Stomach (tissue), 9 donors: ENCODE measurements around the gene PDZD11. TPM values are rescaled to one million over a fixed set of nuclear protein-coding genes. Genes with fewer than 3 reads are reported as not detected.

ENCODE experiments used
- DNase-seq, 2 donors: peaks; one replicate each; pipeline versions ENCODE4 v3.0.0 to v3.0.0-alpha.2; 2013 to 2019
- H3K27ac ChIP-seq, 5 donors: fragments of 200-600 bp in 4 of 5; sonication (generic) in 4 of 5; one replicate each; pipeline ENCODE4 v1.5.1; 2013 to 2019; ENCODE audit warnings: mild to moderate bottlenecking in 1 of 5, moderate library complexity in 1 of 5
- H3K27me3 ChIP-seq, 3 donors: fragments of 200-600 bp; sonication (generic); one replicate each; pipeline ENCODE4 v1.5.1; 2017 to 2019; ENCODE audit warnings: mixed run types in 1 of 3
- H3K36me3 ChIP-seq, 4 donors: fragments of 200-600 bp; sonication (generic); 1 replicate in 3 of 4; 2 replicates in 1 of 4; pipeline ENCODE4 v1.5.1; 2016 to 2019
- H3K4me1 ChIP-seq, 4 donors: fragments of 200-600 bp; sonication (generic); one replicate each; pipeline ENCODE4 v1.5.1; 2016 to 2019
- H3K4me3 ChIP-seq, 4 donors: fragments of 200-600 bp; sonication (generic) in 3 of 4; one replicate each; pipeline ENCODE4 v1.5.1; 2016 to 2019; ENCODE audit warnings: mild to moderate bottlenecking in 1 of 4
- H3K9me3 ChIP-seq, 4 donors: fragments of 200-600 bp; sonication (generic); one replicate each; pipeline ENCODE4 v1.5.1; 2016 to 2019
- EP300 ChIP-seq: sonication (generic); formaldehyde crosslinking; IDR thresholded peaks from one replicate; pipeline ENCODE4 v1.6.1; 2017; ENCODE audit warnings: antibody characterized with exemption
- POLR2A ChIP-seq, 4 donors: fragments of 450-650 bp; IDR thresholded peaks; one replicate each; pipeline ENCODE4 v1.6.1; 2016; ENCODE audit warnings: antibody characterized with exemption in 4 of 4, control low read depth in 2 of 4, mild to moderate bottlenecking in 1 of 4, moderate library complexity in 1 of 4
- POLR2AphosphoS5 ChIP-seq, 3 donors: sonication (generic); formaldehyde crosslinking; IDR thresholded peaks; one replicate each; pipeline ENCODE4 v1.6.1; 2016; ENCODE audit warnings: antibody characterized with exemption in 3 of 3
- WGBS, 5 donors: extraction: QIAGEN DNeasy Blood & Tissue Kit in 3 of 5; methylation state at CpG; one replicate each; pipeline versions ENCODE4 v1.1.5 to v1.1.7; 2013 to 2018; 5-methylcytosine and 5-hydroxymethylcytosine counted together
- intact Hi-C: fragments of 100-400 bp; cut with DNase I; formaldehyde crosslinking; loops from one replicate; pipeline ENCODE4 v1.15.1; 2023; ENCODE audit warnings: low total_unique reads
- polyA plus RNA-seq, 3 donors: library from polyadenylated mRNA; stranded (reverse); fragments of 200-250 nt; gene quantifications; one replicate each; pipeline ENCODE4 v1.2.3, GENCODE V29; 2013
- small RNA-seq, 4 donors: library from RNA; depleted of rRNA; stranded (forward); fragments of <200 nt; gene quantifications; one replicate each; pipeline ENCODE3, GENCODE V24; 2016
- total RNA-seq, 5 donors: library from RNA; depleted of rRNA; stranded (reverse); fragments of >200 nt; gene quantifications; one replicate each; pipeline versions ENCODE4 v1.1.0 to v1.2.3, GENCODE V29; 2014 to 2016
- TF ChIP-seq, protein P1 (sequence below), 7 experiments: fragments of 450-650 bp in 4 of 7; fragments of 200-600 bp in 3 of 7; sonication (generic) in 3 of 7; IDR thresholded peaks; one replicate each; pipeline ENCODE4 v1.5.1; 2016 to 2019; ENCODE audit warnings: antibody characterized with exemption in 7 of 7, control low read depth in 2 of 7, mild to moderate bottlenecking in 1 of 7
- donor health status: healthy with polysubstance abuse.
- donor health status: Bipolar disorder and iron deficiency.
- donor health status: healthy.

PDZD11 gene
- total and polyA plus RNA-seq, 8 donors, result 2.3 to 172 (median 40.6) TPM

DNA sequence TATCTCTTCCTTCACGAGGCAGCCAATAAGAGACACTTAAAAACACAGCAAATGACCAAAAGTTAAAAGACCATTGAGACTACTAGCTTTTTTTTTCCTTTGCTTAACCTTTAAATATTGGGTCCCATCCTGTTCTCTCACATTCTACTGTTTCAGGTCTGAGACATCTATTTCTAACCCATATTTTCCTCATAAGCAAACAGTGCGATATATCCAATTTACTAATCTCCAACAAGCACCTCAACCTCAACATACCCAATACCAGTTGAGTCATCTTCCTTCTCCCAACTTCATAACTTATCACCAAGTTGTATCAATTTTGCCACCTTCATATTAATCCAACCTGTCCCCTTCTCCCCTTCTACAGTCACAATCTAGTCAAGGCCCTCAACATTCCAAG lies 48.2 kb downstream of the PDZD11 start:
- no peak for DNase-seq
- Histone ChIP-seq H3K9me3 (peaks cover 0 to 4% (median 0%) of the 10 kb centered on the region in 4 donors), H3K4me3 (no peak overlapping the region), H3K4me1 (no peaks in the 10 kb centered on the region), H3K27ac (no peak overlapping the region), H3K36me3 (no peaks in the 10 kb centered on the region), H3K27me3 (no peaks in the 10 kb centered on the region)
- TF ChIP-seq POLR2AphosphoS5 (IDR thresholded peaks at IDR 0.05) (no peak), POLR2A (IDR thresholded peaks at IDR 0.05) (no peak), EP300 (no peak)
- TF ChIP-seq, protein P1, sequence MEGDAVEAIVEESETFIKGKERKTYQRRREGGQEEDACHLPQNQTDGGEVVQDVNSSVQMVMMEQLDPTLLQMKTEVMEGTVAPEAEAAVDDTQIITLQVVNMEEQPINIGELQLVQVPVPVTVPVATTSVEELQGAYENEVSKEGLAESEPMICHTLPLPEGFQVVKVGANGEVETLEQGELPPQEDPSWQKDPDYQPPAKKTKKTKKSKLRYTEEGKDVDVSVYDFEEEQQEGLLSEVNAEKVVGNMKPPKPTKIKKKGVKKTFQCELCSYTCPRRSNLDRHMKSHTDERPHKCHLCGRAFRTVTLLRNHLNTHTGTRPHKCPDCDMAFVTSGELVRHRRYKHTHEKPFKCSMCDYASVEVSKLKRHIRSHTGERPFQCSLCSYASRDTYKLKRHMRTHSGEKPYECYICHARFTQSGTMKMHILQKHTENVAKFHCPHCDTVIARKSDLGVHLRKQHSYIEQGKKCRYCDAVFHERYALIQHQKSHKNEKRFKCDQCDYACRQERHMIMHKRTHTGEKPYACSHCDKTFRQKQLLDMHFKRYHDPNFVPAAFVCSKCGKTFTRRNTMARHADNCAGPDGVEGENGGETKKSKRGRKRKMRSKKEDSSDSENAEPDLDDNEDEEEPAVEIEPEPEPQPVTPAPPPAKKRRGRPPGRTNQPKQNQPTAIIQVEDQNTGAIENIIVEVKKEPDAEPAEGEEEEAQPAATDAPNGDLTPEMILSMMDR (IDR thresholded peaks at IDR 0.05), result no peak
- 66 to 93% (median 83%) methylated on average over 2 of the region's 2 CpGs for WGBS, 5 donors
- intact Hi-C loops, result no loop called here

GRCh38 chrX:70240751-70241150 lies 49.0 kb downstream of the PDZD11 start:
- TF ChIP-seq, protein P1 (IDR thresholded peaks at IDR 0.05), result no peak
- TF ChIP-seq EP300 (no peak), POLR2AphosphoS5 (IDR thresholded peaks at IDR 0.05) (no peak), POLR2A (IDR thresholded peaks at IDR 0.05) (no peak)

More at GRCh38 chrX:70240751-70241150, 49.0 kb downstream of the PDZD11 start:
- Histone ChIP-seq H3K4me1 (no peaks in the 10 kb centered on the region), H3K27me3 (no peaks in the 10 kb centered on the region), H3K27ac (no peak overlapping the region), H3K9me3 (peaks cover 0 to 4% (median 0%) of the 10 kb centered on the region in 4 donors), H3K36me3 (no peaks in the 10 kb centered on the region), H3K4me3 (no peak overlapping the region)
- WGBS, 5 donors, result 80 to 100% (median 97%) methylated on average over 1 of the region's 1 CpG
- intact Hi-C loops, result no loop called here
- DNase-seq, result no peak

Small RNAs within 50 kb of the gene (small RNA-seq; reads per million reads assigned to genes)
- 0 to 0.14 (median 0) reads per million in 4 donors for gene RNA5SP507

Other genes starting within 250 kb of the PDZD11 start
- not detected for gene AWAT2, start 240.0 kb downstream of the PDZD11 start, total RNA-seq
- not detected for gene AWAT2, start 240.0 kb downstream of the PDZD11 start, polyA plus RNA-seq
- gene OTUD6A, start 227.5 kb downstream of the PDZD11 start, total RNA-seq, result not detected
- not detected for gene OTUD6A, start 227.5 kb downstream of the PDZD11 start, polyA plus RNA-seq
- gene IGBP1, start 156.5 kb downstream of the PDZD11 start, total RNA-seq, result 10 to 100 TPM; 24.6 to 77.6 (median 55.4) TPM
- gene IGBP1, start 156.5 kb downstream of the PDZD11 start, polyA plus RNA-seq, result 100 to 1,000 TPM in 1 of 3 donors, 10 to 100 TPM in 2; 71.5 to 130 (median 73.3) TPM
- gene DGAT2L6, start 112.4 kb downstream of the PDZD11 start, total RNA-seq, result not detected
- gene DGAT2L6, start 112.4 kb downstream of the PDZD11 start, polyA plus RNA-seq, result not detected
- gene AWAT1, start 55.3 kb downstream of the PDZD11 start, total RNA-seq, result not detected
- gene AWAT1, start 55.3 kb downstream of the PDZD11 start, polyA plus RNA-seq, result not detected
- gene P2RY4, start 29.7 kb downstream of the PDZD11 start, total RNA-seq, result under 1 TPM in 2 of 5 donors, not detected in 3; 0.73 to 0.89 TPM
- gene P2RY4, start 29.7 kb downstream of the PDZD11 start, polyA plus RNA-seq, result not detected
- not detected for gene ARR3, start 21.6 kb downstream of the PDZD11 start, total RNA-seq
- gene ARR3, start 21.6 kb downstream of the PDZD11 start, polyA plus RNA-seq, result not detected
- not detected for gene RAB41, start 7.8 kb downstream of the PDZD11 start, total RNA-seq
- not detected for gene RAB41, start 7.8 kb downstream of the PDZD11 start, polyA plus RNA-seq
- gene KIF4A, start 177 bp upstream of the PDZD11 start, total RNA-seq, result 10 to 100 TPM in 2 of 5 donors, 1 to 10 TPM in 2, not detected in 1; 2.0 to 26.9 (median 8.5) TPM
- 1 to 10 TPM in 2 of 3 donors, under 1 TPM in 1; 0.31 to 1.8 (median 1.2) TPM for gene KIF4A, start 177 bp upstream of the PDZD11 start, polyA plus RNA-seq
- gene GDPD2, start 133.4 kb upstream of the PDZD11 start, total RNA-seq, result 10 to 100 TPM in 1 of 5 donors, 1 to 10 TPM in 1, not detected in 3; 1.3 to 18.2 TPM
- gene GDPD2, start 133.4 kb upstream of the PDZD11 start, polyA plus RNA-seq, result under 1 TPM in 1 of 3 donors, not detected in 2; 0.18 TPM
- gene DLG3, start 154.9 kb upstream of the PDZD11 start, total RNA-seq, result 10 to 100 TPM; 11.7 to 44.8 (median 24.3) TPM
- 10 to 100 TPM; 15.9 to 25.1 (median 17.7) TPM for gene DLG3, start 154.9 kb upstream of the PDZD11 start, polyA plus RNA-seq